NCI-H2107 treated with DMSO at 0.1 percent for 48 hours (cell line): ENCODE results near the gene PEPD.
"Not testable (repeated sequence)": the region's sequence is repeated elsewhere in the genome, so short reads cannot be mapped to it uniquely, and the experiment has no call there.

Experiments used
- DNase-seq: peaks from one replicate; lab custom pipeline; 2025; ENCODE audit not compliant: unreplicated experiment; lab: John Stamatoyannopoulos, UW

The PEPD gene

DNA sequence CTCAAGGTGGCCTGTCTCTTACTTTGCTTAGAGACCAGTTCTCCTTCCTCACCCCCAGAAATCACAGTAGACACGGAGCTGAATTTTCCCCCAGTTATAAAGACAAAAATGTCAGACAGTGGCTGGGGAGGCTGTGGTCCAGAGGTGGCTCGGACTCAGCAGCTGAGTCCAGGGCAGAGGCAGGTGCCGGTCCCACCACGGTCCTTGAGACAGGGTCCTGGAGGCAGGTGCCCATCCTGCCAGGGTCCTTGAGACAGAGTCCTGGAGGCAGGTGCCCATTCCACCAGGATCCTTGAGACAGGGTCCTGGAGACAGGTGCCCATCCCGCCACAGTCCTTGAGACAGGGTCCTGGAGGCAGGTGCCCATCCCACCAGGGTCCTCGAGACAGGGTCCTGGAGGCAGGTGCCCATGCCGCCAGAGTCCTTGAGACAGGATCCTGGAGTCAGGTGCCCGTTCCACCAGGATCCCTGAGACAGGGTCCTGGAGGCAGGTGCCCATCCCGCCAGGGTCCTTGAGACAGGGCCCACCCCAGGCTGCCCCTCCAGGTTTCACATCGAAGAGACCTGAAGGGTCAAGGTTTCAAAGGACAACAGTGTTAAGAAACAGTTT, 23.1 kb downstream of the PEPD start:
- no peak for DNase-seq

DNA sequence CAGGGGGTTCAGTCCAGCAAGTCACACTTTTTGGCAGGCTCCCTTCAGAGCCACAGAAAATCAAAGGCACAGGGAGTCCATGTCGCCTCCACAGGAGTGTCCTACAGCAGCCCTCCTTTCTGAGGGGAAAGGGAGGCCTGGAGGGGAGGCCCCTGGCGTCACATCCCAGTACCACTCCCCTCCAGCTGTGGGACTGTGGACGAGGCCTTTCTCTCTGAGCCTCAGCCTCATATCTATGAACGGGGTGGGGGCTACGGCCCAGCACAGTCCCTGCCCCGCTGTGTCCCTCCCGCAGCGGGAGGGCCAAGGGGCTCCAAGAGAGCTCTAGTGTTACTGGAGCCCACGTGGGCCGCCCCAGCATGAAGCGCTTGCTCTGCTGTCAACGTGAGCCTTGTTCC, 23.8 kb downstream of the PEPD start:
- DNase-seq, result no peak

DNA sequence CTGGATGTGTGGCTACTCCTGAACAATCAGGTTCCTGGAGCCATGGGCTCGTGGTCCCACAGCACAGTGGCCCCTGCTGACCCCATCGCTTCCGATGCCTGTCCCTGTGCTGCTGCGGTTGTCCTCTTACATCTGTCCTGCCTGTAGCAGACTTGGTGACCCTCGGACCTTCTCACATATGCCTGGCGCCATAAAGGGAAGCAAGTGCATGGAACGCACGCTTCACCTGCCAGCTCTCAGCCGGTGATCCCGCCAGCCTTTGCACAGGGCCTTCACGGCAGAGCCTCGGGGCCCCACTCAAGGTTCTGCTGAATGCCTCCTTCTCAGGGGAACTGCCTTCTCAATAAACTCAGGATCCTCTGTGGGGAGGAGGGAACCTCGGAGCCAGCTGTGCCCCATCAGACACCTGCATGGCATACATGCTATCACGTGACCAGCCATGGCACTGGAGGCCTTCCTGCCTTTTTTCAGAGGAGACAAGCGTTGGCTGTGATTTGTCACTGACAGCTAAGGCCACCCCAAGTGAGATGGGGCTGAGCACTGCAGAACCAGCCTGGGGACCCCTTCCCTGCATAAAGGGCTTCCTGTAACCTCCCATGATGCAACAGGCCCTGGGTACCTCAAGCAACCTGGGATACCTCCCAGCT, 24.3 kb downstream of the PEPD start:
- DNase-seq, result no peak

DNA sequence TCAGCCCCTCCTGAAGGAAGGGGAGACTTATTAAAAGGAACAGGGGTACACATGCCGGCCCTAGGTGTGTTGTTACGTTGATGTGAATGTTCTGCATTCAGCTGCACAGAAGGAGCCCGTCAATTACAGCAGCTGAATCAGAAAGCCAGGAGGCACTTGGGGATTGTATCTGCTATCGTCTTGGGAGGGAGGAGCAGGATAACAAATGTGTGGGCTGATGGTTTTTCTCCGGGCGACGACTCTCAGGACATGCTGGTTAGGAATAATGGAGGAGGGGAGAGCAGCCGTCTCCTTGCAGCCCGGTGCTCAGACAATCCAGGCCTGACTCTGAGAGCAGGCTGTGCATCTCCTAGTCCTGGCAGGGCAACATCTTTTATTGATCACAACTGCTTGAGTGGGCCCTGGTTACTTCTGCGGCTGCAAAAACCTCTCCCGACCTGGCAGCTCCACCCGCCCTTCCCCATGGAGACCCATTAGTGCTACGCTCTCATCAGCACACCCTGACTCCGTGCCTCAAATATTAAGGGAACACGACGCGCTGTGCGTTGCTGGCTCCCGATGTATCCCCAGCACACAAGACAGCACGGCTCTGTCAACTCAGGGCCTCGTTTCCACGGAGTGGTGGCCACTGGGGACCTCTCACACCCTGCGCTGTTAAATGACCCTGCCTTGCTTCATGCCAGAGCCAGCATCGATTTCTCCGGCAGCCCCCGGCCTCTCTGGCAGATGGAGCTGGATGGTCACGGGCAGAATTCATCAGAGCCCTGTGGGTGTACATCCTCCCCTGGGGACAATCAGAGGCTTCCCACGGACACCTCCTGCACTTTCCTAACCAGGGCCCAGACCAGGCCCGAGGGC, 25.3 kb downstream of the PEPD start:
- DNase-seq, result no peak

DNA sequence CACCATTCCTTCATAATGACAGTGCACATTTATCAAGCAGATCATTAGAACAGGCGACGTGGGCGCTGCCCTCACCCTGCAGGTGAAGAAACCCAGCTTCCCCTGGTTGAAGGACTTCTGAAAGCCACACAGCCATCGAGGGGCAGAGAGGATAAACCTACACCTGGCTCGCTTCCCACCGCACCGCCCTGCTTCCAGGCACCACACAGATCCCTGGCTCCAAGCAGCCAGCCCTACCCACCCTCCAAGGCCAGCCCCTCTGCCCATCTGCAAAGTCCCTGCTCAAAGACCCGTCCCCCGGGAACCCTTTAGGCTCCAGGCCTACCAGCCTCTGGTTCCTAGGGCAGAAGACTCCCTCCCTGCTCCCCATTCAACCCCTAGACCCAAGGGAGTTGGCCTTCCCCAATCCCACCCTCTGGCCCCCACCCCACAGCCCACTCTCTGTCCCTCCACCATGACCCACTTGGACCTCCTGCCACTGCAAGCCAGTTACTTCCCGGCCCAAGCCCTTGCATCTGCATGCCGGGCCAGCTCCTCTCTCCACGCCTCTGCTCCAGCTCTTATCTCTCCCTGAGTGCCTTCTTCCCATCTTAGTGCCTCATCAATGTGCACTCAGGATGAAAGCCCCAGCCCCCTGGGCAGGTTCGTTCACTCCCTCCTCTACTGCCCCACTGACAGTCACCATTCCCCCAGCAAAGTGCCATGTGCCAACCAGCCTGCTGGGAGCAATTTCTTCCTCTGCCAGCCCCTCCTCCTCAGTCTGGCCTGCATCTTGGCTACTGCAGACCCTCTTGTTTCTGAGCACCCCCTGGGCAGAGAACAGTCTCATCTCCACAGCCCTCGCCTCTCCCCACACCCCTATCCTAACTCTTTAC, 28.0 kb downstream of the PEPD start:
- DNase-seq, result no peak

DNA sequence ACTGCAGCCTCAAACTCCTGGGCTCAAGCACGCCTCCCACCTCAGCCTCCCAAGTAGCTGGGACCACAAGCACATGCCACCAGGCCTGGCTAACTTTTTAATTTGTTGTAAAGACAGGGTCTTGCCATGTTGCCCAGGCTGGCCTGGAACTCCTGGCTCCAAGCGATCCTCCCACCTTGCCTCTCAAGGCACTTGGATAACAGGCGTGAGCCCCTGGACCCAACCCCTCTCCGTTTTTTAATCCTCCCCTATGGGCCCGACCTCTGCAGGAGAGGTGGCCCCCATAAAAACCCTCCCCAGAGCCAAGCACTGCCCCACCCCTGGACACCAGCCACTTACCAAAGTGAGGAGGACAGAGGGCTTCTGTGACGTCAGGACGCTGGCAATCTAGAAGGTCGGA, 28.6 kb downstream of the PEPD start:
- DNase-seq, result no peak

DNA sequence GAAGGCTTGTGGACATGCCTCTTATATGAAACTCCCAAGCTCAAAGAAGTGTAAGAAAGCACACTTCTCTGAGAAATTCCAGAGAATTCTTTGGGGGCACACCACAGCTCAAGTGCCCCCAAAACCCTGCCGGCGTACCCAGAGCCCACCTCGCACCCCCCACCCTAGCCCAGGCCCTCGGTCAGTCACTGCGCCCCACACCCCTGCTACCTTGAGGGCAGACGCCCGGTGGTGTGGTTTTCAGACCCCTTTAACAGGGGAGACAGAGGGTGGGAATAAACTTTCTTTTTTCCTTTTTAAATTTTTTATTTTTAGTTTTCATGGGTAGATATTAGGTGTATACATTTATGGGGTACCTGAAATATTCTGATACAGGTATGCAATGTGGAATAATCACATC, 29.5 kb downstream of the PEPD start:
- DNase-seq, result no peak

DNA sequence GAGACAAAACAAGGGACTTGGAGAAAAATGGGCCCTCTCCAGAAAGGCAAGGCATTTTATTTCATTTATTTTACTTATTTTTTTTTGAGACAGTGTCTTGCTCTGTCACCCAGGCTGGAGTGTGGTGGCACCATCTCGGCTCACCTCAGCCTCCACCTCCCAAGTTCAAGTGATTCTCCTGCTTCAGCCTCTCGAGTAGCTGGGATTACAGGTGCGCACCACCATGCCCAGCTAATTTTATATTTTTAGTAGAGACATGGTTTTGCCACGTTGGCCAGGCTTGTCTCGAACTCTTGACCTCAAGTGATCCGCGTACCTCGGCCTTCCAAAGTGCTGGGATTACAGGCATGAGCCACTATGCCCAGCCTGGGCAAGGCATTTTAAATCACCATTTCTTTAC, 31.0 kb downstream of the PEPD start:
- DNase-seq, result not testable (repeated sequence)

DNA sequence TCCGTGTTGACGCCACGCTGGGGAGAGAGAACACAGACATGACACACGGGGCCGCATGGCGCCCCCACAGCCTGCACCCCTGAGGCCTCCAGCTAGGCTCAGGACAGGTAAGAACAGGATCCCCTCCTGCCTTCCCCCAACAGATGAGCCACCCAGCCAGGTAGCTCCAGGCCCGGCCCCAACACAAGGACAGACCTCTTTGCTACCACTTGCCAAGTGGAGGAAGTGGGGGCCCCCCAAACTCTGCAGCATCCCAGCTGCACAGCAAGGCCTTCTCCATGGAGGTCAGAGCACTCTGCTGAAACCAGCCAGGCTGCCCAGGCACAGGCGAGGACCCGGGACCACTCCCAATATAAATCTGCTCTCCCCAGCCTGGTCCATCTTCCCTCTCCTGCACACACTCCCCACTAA, 31.5 kb downstream of the PEPD start:
- no peak for DNase-seq

DNA sequence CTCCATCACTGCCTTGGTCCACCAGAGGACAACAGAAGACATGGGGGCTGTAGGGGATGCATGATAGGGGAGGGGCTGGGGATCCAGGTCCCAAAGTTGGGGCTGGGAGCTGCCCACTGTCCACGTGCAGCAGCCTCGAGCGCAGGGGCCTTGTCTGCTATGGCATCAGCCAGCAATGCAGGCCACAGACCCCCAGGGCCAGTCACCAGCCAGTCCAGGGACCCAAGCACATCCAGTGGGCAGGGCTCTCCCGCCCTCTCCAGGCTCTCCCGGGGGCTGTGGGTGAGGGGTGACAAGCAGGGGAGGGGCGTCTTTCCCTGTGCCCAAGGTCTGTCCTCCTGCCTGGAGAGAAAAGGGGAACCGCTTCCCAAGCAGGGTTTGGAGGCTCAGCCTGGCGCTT, 32.8 kb downstream of the PEPD start:
- no peak for DNase-seq

DNA sequence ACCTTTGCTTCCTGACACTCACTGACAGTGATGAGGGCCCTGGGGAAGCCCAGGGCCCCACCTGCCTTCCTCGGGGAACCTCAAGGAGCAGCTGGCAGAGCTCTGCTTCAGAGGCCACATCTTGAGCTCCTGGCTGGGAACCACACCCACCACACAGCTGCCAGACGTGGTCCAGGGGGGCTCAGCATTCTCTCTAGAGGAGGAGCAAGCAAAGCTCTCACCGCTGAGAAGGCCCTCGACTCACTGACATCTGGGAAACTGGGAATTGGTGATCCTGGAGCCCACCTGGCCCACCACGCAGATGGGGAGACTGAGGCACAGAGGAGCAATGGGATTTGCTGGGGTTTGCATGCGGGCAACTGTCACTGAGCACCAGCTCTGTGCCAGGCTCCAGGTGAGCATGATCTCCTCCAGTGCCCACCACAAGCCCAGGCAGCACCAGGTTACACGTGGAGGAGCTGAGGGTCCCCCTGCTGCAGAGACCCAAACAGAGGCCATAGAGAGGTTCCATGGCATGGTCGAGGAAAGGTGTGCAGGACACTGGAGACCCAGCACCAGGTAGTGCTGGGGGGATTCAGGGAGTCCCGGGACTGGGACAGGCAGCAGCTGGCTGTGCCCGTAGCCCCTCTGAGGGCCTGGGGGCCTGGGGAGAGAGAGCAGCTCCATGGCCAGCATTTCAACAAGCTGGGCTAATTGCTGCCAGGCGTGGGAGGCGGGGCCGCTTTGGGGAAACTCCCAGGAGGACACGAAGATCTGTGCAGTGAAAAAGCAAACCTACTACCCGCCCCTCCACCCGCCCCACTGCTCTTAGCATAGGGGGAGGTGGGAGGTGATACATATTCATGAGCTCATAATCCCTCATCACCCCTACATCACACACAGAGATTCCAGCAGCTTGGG, 33.4 kb downstream of the PEPD start:
- no peak for DNase-seq

DNA sequence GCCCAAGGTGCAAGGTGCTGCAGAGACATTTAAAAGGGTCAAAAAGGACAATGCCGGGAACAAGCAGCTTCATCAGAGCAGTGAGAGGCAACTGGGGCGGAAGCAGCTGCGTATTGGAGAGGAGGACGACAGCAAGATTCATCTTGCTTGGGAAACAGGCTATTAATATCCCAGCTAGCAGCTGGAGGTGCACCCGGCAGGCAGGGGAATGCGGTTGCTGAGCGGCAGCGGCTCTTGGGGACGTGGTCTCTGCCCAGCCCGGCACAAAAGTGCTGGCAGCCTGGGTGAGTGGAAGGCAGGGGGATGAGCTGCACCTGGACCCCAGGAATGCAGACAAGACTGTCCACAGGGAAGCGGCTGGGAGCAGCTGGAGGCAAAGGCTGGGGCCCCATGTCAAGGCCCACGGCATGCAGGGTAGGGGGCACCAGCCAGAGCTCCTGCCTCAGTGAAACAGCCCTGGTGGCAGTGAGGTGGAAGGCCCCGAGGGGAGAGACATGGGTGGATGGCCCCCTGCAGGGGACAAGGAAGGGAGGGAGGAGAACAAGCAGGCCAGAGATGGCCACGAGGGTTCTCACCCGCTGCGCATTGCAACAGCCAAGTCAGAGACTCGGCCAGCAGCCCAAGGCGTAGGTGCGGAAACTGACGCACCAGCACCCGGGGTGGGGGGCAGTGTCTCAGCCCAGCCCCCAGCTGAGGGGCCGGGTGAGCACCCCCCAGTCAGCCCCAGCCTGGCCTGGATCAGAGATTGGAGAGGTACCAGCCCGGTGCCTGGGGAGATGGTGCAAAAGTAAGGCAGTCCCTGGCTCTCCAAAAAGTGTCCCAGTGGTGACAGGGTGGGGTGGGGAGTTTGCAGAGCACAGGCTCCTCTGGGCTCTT, 34.4 kb downstream of the PEPD start:
- DNase-seq, result no peak

DNA sequence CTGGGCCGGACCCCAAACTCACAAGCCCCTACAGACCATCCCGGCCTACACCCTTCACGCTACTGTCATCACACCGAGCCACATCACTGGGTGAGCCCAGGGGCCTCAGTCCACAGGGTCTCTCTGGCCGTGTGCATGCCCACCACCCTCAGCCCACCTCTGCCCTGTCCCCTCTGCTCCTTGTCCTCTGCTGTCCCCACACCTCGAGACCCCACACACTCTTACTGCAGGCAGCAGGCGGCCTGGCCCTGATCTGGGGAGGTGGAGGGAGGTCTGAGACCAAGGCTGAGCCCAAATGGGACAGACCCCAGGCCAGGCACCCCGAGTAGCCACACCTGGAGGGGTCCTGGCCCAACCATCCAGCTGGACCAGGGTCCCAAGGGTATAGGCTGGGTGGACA, 35.2 kb downstream of the PEPD start:
- no peak for DNase-seq

DNA sequence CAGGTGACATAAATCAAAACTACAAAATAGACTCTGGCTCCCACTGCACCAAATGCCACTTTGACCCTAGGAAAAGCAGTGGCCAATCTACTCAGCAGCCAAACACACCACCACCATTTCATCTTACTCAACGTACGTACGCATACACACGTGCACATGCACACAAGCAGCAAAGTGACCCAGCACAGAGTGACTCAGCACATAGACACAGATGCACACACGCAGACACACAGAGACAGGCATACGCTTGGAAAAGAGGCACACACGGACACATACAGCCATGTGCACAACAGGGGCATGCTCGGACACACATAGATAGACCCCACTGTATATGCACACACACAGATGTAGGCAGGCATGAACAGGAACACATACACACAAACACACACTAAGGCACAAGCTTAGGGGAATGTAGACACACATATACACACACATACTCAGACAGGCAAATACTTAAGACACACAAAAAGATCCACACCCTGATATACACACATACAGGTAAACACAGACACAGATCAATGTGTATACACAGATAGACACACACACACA, 37.3 kb downstream of the PEPD start:
- no peak for DNase-seq

DNA sequence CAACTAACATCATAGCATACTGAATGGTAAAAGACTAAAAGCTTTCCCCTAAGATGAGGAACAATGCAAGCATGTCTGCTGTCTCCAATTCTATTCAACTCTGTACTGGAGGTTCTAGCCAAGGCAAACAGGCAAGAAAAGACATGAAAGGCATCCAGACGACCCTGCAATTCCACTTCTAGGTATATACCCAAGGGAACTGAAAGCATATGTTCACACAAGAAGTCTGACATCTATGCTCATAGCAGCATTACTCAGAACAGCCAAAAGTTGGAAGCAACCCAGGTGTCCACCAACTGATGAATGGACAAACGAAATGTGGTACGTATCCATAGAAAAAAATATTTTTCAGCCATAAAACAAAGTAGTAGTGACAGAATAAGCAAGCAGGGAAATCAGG, 39.1 kb downstream of the PEPD start:
- no peak for DNase-seq

DNA sequence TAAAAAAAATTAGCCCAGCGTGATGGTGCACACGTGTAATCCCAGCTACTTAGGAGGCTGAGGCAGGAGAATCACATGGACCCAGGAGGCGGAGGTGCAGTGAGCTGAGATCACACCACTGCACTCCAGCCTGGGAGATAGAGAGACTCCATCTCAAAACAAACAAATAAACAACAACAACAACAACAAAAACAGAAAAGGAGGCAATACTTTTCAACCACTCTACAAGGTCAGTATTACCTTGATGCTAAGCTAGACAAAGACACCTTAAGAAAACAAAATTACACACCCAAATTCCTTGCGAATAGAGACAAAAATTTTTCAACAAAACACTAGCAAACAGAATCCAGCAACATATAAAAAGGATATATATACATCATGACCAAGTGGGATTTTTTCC, 39.7 kb downstream of the PEPD start:
- no peak for DNase-seq

DNA sequence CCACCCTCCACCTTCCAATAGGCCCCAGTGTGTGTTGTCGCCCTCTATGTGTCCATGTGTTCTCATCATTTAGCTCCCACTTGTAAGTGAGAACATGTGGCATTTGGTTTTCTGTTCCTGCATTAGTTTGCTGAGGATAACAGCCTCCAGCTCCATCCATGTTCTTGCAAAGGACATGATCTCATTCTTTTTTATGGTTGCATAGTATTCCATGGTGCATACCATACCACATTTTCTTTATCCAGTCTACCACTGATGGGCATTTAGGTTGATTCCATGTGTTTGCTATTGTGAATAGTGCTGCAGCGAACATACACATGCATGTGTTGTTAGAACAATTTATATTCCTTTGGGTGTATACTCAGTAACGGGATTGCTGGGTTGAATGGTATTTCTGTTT, 42.0 kb downstream of the PEPD start:
- DNase-seq, result not testable (repeated sequence)

DNA sequence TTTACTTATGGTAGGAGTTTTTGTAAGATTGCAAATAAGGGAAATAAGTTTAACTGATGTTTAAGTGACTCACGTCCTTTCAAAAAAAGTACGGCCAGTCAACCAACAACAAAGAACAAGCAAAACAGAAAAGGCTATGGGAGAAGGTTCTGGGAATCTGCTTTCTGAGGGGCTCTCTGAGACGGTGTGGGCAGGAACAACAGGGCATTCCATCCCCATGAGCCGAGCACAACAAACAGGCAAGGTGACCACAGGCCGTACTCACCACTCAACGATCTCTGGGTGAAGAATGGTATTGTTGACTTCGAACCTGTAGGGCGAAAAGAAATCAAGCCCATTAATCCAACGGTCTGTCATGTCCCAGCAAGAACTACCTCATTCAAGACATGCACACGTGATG, 43.8 kb downstream of the PEPD start:
- DNase-seq, result no peak

DNA sequence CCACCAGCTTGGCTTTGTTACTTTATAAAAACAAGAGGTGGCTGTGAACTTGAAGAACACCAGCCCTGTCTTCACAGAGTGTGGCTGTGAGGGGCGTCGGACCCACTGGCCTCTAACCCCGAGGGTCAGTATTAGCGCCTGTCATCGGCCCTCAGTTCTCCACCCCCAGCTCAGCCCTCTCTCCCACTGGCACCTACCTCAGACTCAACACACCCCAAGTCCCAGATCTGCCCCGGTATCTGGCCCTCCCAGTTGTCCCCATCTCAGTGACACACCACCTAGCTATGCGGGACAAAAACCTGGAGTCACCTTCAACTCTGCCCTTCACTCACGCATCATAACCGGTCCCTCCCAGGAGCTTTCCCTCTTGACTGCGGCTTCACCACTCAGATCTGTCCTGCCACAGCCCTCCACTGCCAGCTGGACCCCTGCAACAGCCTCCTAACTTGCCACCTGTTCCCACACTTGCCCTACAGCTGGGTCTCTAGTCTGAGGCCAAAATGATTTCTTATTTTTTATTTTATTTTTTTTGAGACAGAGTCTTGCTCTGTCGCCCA, 45.4 kb downstream of the PEPD start:
- no peak for DNase-seq
